ENCODE data around the gene SPARCL1.

SPARCL1 gene

GRCh38 chr4:87516683-87517082, 12.5 kb downstream of the SPARCL1 start:
- no peak overlapping the region for H3K27ac ChIP-seq (ENCODE audit: low read depth, low read length, poor library complexity, severe bottlenecking)
- no peak overlapping the region for H2AFZ ChIP-seq (ENCODE audit: low read length)
- H3K4me3 ChIP-seq (ENCODE audit: low read depth, low read length, poor library complexity, severe bottlenecking), result no peak overlapping the region
- TF ChIP-seq EZH2 (IDR thresholded peaks at IDR 0.05; ENCODE audit: borderline replicate concordance, low read length), result no peak
- TF ChIP-seq CTCF (IDR thresholded peaks at IDR 0.05; ENCODE audit: low read length), result no peak
- no peaks in the 10 kb centered on the region for H3K79me2 ChIP-seq (ENCODE audit: insufficient read depth, low read length)
- no peak overlapping the region for H3K4me2 ChIP-seq (ENCODE audit: low read length)
- H3K9ac ChIP-seq (ENCODE audit: low read length), result no peak overlapping the region
- H4K20me1 ChIP-seq (ENCODE audit: insufficient read depth, low read length), result no peaks in the 10 kb centered on the region
- H3K36me3 ChIP-seq (ENCODE audit: insufficient read depth, low read length), result no peaks in the 10 kb centered on the region
- H3K9me2 ChIP-seq (ENCODE audit: low read depth, low read length), result no peaks in the 10 kb centered on the region
- H3F3A ChIP-seq (ENCODE audit: insufficient read depth, low read length), result no peaks in the 10 kb centered on the region
- no peaks in the 10 kb centered on the region for H3K4me1 ChIP-seq (ENCODE audit: insufficient read depth, low read length, severe bottlenecking)
- H3K9me3 ChIP-seq (ENCODE audit: low read length), result no peaks in the 10 kb centered on the region
- no peaks in the 10 kb centered on the region for H3K27me3 ChIP-seq (ENCODE audit: insufficient read depth, low read length)

GRCh38 chr4:87512400-87512799, 16.8 kb downstream of the SPARCL1 start:
- Histone ChIP-seq H3K4me1 (ENCODE audit: insufficient read depth, low read length, severe bottlenecking) (no peaks in the 10 kb centered on the region), H3K4me2 (ENCODE audit: low read length) (no peak overlapping the region), H2AFZ (ENCODE audit: low read length) (no peak overlapping the region), H3K9ac (ENCODE audit: low read length) (no peak overlapping the region), H3K79me2 (ENCODE audit: insufficient read depth, low read length) (no peaks in the 10 kb centered on the region), H4K20me1 (ENCODE audit: insufficient read depth, low read length) (no peaks in the 10 kb centered on the region), H3K27ac (ENCODE audit: low read depth, low read length, poor library complexity, severe bottlenecking) (no peak overlapping the region), H3F3A (ENCODE audit: insufficient read depth, low read length) (no peaks in the 10 kb centered on the region), H3K27me3 (ENCODE audit: insufficient read depth, low read length) (0 out of 2 replicates have a peak, but pooled peaks cover 2% of the 10 kb centered on the region), H3K4me3 (ENCODE audit: low read depth, low read length, poor library complexity, severe bottlenecking) (no peak overlapping the region), H3K9me2 (ENCODE audit: low read depth, low read length) (no peaks in the 10 kb centered on the region), H3K36me3 (ENCODE audit: insufficient read depth, low read length) (no peaks in the 10 kb centered on the region), H3K9me3 (ENCODE audit: low read length) (no peaks in the 10 kb centered on the region)
- TF ChIP-seq CTCF (IDR thresholded peaks at IDR 0.05; ENCODE audit: low read length), result no peak
- TF ChIP-seq EZH2 (IDR thresholded peaks at IDR 0.05; ENCODE audit: borderline replicate concordance, low read length), result no peak

- Histone ChIP-seq H3K27me3 (ENCODE audit: insufficient read depth, low read length) (0 out of 2 replicates have a peak, but pooled peaks cover 2% of the 10 kb centered on the region), H3K4me1 (ENCODE audit: insufficient read depth, low read length, severe bottlenecking) (no peaks in the 10 kb centered on the region), H3K79me2 (ENCODE audit: insufficient read depth, low read length) (no peaks in the 10 kb centered on the region), H3K4me3 (ENCODE audit: low read depth, low read length, poor library complexity, severe bottlenecking) (no peak overlapping the region), H3K27ac (ENCODE audit: low read depth, low read length, poor library complexity, severe bottlenecking) (no peak overlapping the region), H3F3A (ENCODE audit: insufficient read depth, low read length) (no peaks in the 10 kb centered on the region), H3K9me2 (ENCODE audit: low read depth, low read length) (no peaks in the 10 kb centered on the region), H2AFZ (ENCODE audit: low read length) (no peak overlapping the region), H3K9me3 (ENCODE audit: low read length) (no peaks in the 10 kb centered on the region), H3K36me3 (ENCODE audit: insufficient read depth, low read length) (no peaks in the 10 kb centered on the region), H4K20me1 (ENCODE audit: insufficient read depth, low read length) (no peaks in the 10 kb centered on the region), H3K4me2 (ENCODE audit: low read length) (no peak overlapping the region), H3K9ac (ENCODE audit: low read length) (no peak overlapping the region)
- no peak for TF ChIP-seq EZH2 (IDR thresholded peaks at IDR 0.05; ENCODE audit: borderline replicate concordance, low read length)
- no peak for TF ChIP-seq CTCF (IDR thresholded peaks at IDR 0.05; ENCODE audit: low read length)
Observed at GRCh38 chr4:87511500-87511899, 17.7 kb downstream of the SPARCL1 start.

All from OCI-LY1 (cell line).